Gastrocnemius medialis (tissue), 4 donors: ENCODE data around the gene PCYT2.

Source experiments
- POLR2A ChIP-seq, 2 donors: fragments of 450-650 bp; IDR thresholded peaks; one replicate each; pipeline ENCODE4 v1.6.1; 2017; ENCODE audit warnings: antibody characterized with exemption in 2 of 2, mild to moderate bottlenecking in 2 of 2, moderate library complexity in 2 of 2
- TF ChIP-seq, protein P1 (sequence below), 5 experiments: fragments of 450-650 bp in 3 of 5; fragments of 200-600 bp in 2 of 5; sonication (generic) in 2 of 5; IDR thresholded peaks in 4 of 5; conservative IDR thresholded peaks in 1 of 5; 1 replicate in 4 of 5; 2 replicates in 1 of 5; pipeline ENCODE4 v1.5.1; 2016 to 2019; ENCODE audit warnings: antibody characterized with exemption in 5 of 5, mild to moderate bottlenecking in 3 of 5, moderate library complexity in 3 of 5

DNA sequence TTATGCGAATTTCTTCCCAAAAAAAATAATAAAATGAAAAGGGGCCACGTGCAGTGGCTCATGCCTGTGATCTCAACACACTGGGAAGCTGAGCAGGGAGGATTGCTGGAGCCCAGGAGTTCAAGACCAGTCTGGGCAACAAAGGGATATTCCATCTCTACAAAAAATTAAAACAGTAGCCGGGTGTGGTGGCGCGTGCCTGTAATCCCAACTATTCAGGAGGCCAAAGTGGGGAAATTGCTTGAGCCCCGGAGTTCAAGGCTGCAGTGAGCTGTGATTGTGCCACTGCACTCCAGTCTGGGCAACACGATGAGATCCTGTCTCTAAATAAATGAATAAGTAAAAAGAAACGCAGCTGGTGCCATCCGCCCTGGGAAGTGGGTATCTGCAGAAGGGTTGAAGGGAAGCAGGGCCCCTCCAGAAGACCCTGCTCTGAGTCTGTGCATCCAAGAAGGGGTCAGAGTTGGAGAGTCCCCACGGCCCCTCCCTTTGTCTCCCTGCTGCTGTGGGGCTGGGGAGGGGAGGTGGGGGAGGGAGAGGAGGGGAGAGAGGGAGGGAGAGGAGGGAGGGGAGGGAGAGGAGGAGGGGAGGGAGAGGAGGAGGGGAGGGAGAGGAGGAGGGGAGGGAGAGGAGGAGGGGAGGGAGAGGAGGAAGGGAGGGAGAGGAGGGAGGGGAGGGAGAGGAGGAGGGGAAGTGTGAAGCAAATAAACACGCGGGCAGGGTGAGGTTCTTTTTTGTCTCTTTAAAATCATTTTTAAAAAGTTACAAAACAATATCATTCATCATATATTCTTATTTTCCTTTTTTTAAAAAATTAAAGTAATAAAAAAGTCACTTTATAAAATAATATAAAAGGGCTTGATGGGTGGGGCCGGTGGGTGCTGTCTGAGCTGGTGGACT is 40.8 kb upstream of the PCYT2 start:
- no peak for TF ChIP-seq POLR2A (IDR thresholded peaks at IDR 0.05)
- TF ChIP-seq, protein P1, sequence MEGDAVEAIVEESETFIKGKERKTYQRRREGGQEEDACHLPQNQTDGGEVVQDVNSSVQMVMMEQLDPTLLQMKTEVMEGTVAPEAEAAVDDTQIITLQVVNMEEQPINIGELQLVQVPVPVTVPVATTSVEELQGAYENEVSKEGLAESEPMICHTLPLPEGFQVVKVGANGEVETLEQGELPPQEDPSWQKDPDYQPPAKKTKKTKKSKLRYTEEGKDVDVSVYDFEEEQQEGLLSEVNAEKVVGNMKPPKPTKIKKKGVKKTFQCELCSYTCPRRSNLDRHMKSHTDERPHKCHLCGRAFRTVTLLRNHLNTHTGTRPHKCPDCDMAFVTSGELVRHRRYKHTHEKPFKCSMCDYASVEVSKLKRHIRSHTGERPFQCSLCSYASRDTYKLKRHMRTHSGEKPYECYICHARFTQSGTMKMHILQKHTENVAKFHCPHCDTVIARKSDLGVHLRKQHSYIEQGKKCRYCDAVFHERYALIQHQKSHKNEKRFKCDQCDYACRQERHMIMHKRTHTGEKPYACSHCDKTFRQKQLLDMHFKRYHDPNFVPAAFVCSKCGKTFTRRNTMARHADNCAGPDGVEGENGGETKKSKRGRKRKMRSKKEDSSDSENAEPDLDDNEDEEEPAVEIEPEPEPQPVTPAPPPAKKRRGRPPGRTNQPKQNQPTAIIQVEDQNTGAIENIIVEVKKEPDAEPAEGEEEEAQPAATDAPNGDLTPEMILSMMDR (IDR thresholded peaks at IDR 0.05 in 4 of 5, conservative IDR thresholded peaks at IDR 0.05 in 1 of 5): no peak
